ENCODE results near the gene ZNF512B. TPM values are rescaled to one million over a fixed set of nuclear protein-coding genes. Genes with fewer than 3 reads are reported as not detected.
"Not testable (repeated sequence)": the region's sequence is repeated elsewhere in the genome, so short reads cannot be mapped to it uniquely, and the experiment has no call there.

ZNF512B gene
- total RNA-seq, 1 experiment from 2014 or later, result 58.1 TPM

DNA sequence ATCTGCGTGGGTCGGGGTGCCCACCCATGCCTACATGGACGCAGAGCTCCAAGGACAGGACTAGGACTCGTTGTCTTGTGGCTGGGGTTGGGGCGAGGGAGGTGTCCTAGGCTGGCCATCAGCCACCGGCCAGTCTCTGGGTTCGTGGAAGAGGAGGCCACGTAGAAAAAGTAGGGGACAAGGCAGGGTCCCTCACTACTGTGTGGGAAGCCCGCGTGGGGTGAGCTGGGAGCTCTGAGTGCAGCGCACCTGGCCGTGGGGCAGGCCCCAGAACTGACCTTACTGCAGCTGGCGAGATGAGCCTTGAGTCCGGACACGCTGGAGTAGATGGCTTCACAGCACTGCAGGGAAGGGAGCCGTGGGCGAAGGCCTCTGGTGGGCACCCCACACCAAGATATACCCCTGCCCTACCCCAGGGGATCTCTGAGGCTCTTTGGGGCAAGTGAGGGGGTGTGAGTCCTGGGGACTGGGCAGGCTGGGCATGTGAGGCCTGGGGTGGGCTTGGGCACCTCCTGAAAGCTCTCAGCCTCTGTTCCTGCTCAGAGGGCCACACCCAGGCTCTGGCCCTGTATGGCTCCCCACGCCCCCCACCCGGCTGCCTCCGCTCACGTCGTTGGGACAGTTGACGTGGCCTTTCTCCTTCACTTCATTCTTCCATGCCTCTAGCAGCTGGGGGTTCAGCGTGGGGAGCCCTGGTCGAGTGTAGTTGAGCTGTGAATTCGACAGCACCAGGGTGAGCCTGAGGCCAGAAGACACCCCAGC lies 7.9 kb downstream of the ZNF512B start:
- CTCF ChIA-PET, result no interaction called here
- Mint-ChIP-seq H3K27me3 (ENCODE audit: unreplicated experiment) (no peaks in the 10 kb centered on the region), H3K27ac (ENCODE audit: unreplicated experiment) (no peak overlapping the region), H3K9me3 (ENCODE audit: low read depth, unreplicated experiment) (no peaks in the 10 kb centered on the region), H3K4me3 (ENCODE audit: low read depth, unreplicated experiment) (no peak overlapping the region), H3K36me3 (ENCODE audit: insufficient read depth, unreplicated experiment) (peaks cover 66% of the 10 kb centered on the region), H3K4me1 (ENCODE audit: low read depth, unreplicated experiment) (no peaks in the 10 kb centered on the region)
- DNase-seq, result no peak
- intact Hi-C loops (cut with micrococcal nuclease; ENCODE audit: unreplicated experiment), result no loop called here
- TF ChIP-seq, protein P1, sequence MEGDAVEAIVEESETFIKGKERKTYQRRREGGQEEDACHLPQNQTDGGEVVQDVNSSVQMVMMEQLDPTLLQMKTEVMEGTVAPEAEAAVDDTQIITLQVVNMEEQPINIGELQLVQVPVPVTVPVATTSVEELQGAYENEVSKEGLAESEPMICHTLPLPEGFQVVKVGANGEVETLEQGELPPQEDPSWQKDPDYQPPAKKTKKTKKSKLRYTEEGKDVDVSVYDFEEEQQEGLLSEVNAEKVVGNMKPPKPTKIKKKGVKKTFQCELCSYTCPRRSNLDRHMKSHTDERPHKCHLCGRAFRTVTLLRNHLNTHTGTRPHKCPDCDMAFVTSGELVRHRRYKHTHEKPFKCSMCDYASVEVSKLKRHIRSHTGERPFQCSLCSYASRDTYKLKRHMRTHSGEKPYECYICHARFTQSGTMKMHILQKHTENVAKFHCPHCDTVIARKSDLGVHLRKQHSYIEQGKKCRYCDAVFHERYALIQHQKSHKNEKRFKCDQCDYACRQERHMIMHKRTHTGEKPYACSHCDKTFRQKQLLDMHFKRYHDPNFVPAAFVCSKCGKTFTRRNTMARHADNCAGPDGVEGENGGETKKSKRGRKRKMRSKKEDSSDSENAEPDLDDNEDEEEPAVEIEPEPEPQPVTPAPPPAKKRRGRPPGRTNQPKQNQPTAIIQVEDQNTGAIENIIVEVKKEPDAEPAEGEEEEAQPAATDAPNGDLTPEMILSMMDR (IDR thresholded peaks at IDR 0.05; ENCODE audit: unreplicated experiment), result no peak
- no TSS peak for BruUV-seq (replicated peaks)

DNA sequence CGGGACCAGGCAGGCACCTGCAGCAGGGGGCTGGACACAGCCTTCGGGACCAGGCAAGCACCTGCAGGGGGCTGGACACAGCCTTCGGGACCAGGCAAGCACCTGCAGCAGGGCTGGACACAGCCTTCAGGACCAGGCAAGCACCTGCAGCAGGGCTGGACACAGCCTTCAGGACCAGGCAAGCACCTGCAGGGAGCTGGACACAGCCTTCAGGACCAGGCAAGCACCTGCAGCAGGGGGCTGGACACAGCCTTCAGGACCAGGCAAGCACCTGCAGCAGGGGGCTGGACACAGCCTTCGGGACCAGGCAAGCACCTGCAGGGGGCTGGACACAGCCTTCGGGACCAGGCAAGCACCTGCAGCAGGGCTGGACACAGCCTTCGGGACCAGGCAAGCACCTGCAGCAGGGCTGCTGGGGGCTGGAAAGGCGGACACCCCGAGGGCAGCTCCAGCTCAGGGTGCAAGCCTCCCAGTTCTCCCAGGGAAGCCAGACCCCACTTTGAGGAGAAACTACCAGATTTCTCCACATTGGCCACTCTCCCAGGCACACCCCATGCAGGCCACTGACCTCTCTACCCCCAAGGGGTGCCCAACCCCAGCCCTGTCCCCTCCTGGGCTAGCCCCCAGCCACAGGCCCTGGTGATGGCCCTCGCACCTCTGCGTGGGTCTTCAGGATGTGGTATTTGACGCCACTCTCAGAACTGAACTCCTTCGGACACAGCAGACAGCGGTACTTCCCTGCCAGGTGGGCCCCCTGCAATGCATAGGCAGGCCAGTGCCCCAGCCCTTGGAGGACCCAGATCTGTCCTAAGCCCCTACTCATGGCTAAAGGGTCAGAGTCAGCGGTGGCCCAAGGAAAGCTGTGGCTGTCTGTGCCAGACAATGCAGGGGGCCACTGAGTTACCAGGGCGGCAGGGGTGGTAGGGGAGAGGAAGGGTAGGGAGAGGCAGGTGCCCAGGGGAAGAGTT lies 8.8 kb downstream of the ZNF512B start:
- H3K27ac Mint-ChIP-seq (ENCODE audit: unreplicated experiment); H3K4me3 Mint-ChIP-seq (ENCODE audit: low read depth, unreplicated experiment); H3K27me3 Mint-ChIP-seq (ENCODE audit: unreplicated experiment); CTCF ChIA-PET; intact Hi-C loops (cut with micrococcal nuclease; ENCODE audit: unreplicated experiment); H3K4me1 Mint-ChIP-seq (ENCODE audit: low read depth, unreplicated experiment); BruUV-seq (replicated peaks); H3K9me3 Mint-ChIP-seq (ENCODE audit: low read depth, unreplicated experiment); DNase-seq: not testable (repeated sequence)
- H3K36me3 Mint-ChIP-seq (ENCODE audit: insufficient read depth, unreplicated experiment), result peaks cover 72% of the 10 kb centered on the region

DNA sequence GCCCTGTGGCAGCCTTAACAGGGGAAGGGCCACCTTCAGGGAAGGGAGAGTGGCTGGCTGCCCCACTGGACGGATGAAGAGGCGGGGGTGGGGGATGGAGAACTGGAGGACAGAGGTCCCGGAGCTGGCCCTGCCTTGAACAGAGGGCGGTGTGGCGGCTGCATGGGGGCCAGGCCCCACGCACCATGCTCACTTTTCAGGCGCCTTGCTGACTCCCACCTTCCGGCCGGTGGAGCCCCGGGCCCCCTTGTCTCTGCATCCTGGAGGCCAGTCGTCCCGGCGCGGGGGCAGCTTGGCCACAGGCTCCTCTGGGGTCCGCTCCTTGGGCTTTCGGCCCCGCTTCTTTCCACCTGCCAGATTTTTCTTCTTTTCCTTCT lies 10.0 kb downstream of the ZNF512B start:
- intact Hi-C loops (cut with micrococcal nuclease; ENCODE audit: unreplicated experiment), result no loop called here
- CTCF ChIA-PET, result no interaction called here
- Mint-ChIP-seq H3K27me3 (ENCODE audit: unreplicated experiment) (no peaks in the 10 kb centered on the region), H3K27ac (ENCODE audit: unreplicated experiment) (no peak overlapping the region), H3K9me3 (ENCODE audit: low read depth, unreplicated experiment) (no peaks in the 10 kb centered on the region), H3K4me3 (ENCODE audit: low read depth, unreplicated experiment) (no peak overlapping the region), H3K4me1 (ENCODE audit: low read depth, unreplicated experiment) (peaks cover 7% of the 10 kb centered on the region), H3K36me3 (ENCODE audit: insufficient read depth, unreplicated experiment) (peaks cover 82% of the 10 kb centered on the region)
- no peak for DNase-seq
- TF ChIP-seq, protein P1 (IDR thresholded peaks at IDR 0.05; ENCODE audit: unreplicated experiment), result no peak
- no TSS peak for BruUV-seq (replicated peaks)

DNA sequence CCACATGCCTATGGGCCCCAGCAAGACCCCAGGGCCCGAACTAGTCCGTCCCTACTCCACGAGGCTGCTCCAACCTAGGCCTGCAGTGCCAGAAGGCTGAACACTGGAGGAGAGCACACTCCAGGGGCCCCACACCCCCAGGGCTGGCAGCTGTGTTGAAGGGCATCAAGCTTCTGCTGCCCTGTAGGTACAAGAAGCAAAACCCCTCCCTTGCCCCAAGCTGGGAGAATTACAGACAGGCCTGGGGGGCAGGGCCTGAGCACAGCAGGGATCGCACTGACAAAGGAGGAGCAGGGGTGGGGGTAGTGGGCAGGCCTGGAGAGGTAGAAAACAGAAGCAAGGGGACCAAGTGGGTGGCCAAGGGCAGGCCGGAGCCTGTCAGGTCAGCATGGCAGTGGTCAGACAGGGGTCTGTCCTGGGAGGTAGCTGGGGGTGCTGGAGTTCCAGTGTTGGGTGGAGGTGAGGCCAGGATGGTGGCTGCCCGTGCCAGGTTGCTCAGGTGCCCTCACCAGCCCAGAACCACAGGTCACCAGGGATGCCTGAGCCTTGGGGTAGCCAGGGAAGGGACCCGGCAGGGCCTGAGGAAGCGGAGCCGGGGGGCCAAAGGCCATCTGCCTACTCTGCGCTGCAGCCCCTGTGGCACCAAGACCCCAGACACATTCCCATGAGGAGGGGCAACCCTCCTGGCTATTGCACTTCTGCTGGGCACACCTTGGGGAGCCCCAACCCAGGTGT lies 10.6 kb downstream of the ZNF512B start:
- intact Hi-C loops (cut with micrococcal nuclease; ENCODE audit: unreplicated experiment), result no loop called here
- CTCF ChIA-PET, result interaction anchor here (0.5 kb wide), 1 partner anchor 385 kb away, joined by 4 read pairs; the partner anchor contains the start of gene HELZ2

More for the DNA sequence above, 10.6 kb downstream of the ZNF512B start:
- Mint-ChIP-seq H3K4me1 (ENCODE audit: low read depth, unreplicated experiment) (peaks cover 12% of the 10 kb centered on the region), H3K36me3 (ENCODE audit: insufficient read depth, unreplicated experiment) (peaks cover 83% of the 10 kb centered on the region), H3K4me3 (ENCODE audit: low read depth, unreplicated experiment) (no peak overlapping the region), H3K9me3 (ENCODE audit: low read depth, unreplicated experiment) (no peaks in the 10 kb centered on the region), H3K27me3 (ENCODE audit: unreplicated experiment) (no peaks in the 10 kb centered on the region), H3K27ac (ENCODE audit: unreplicated experiment) (no peak overlapping the region)
- no peak for DNase-seq
- BruUV-seq (replicated peaks), result no TSS peak
- TF ChIP-seq, protein P1 (IDR thresholded peaks at IDR 0.05; ENCODE audit: unreplicated experiment), result no peak

Data from Calu3 (cell line).